ENCODE measurements around the gene VAMP2.

The VAMP2 gene, protein sequence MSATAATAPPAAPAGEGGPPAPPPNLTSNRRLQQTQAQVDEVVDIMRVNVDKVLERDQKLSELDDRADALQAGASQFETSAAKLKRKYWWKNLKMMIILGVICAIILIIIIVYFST

DNA sequence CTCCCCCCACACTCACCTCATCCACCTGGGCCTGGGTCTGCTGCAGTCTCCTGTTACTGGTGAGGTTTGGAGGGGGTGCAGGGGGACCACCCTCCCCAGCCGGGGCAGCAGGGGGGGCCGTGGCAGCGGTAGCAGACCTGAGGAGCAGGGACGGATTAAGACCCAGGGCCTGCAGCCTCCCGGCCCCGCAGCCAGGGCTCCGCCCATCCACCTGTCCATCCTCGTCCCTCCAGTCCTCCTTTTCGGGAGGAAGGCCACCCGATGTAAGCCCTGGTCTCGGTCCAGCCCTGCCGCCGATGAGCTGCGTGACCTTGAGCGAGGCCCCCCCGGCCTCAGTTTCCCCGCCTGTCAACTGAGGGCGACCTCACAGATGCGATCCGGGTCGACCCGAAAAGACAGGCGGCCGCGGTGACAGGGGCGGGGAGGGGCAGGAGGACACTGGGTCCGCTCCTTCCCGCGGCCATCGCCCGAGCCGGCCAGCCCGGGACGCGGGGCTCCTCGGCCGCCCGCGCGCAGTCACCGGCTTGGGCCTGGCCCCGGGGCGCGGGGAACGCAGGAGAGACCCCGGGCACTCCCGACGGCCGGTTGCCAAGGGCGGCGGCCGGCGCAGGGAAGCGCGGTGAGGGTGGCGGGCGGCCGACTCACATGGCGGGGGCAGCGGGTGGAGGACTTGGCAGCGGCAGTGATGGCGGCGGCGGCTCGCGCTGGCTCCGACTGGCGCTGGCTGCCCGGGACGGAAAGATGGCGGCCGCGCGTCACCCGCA lies at the start of gene VAMP2:
VAMP2 (minus strand) TSS at position 716 of the 764 bp plus-strand sequence; CDS start at position 647, 69 bp downstream.
- TF ChIP-seq ZNF274 (IDR thresholded peaks at IDR 0.05; ENCODE audit: low read depth, low read length), result no peak
- peak within 1 kb of the TSS; percentile 95 for H3K4me3 ChIP-seq (ENCODE audit: low read length)

DNA sequence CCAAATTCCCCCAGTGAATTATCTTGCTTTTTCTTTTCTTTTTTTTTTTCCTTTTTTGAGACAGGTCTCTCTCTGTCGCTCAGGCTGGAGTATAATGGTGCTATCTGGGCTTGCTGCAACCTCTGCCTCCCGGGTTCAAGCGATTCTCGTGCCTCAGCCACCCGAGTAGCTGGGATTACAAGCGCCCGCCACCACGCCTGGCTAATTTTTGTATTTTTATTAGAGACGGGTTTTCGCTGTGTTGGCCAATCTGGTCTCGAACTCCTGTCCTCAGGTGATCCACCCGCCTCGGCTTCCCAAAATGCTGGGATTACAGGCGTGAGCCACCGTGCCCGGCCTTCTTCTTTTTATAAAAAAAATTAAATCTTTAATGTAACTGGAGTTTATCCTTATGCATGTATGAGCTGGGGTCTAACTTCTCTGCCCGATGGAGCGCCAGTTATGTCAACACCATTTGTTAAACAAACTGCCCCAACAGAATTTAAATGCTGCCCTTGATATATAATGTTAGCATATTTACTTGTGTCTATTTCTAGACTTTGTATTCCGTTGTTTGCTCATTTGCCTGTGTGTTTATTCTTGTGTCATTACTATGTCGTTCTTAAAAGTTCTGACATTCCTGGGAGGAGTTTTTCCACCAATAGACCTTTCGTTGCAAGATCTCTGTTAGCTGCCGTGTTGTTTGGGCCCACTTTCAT lies 48.2 kb upstream of the VAMP2 start:
- no peak for TF ChIP-seq ZNF274 (IDR thresholded peaks at IDR 0.05; ENCODE audit: low read depth, low read length)
- peak overlapping the region; percentile 77; the same call in 1 of the 2 replicates for H3K4me3 ChIP-seq (ENCODE audit: low read length)

DNA sequence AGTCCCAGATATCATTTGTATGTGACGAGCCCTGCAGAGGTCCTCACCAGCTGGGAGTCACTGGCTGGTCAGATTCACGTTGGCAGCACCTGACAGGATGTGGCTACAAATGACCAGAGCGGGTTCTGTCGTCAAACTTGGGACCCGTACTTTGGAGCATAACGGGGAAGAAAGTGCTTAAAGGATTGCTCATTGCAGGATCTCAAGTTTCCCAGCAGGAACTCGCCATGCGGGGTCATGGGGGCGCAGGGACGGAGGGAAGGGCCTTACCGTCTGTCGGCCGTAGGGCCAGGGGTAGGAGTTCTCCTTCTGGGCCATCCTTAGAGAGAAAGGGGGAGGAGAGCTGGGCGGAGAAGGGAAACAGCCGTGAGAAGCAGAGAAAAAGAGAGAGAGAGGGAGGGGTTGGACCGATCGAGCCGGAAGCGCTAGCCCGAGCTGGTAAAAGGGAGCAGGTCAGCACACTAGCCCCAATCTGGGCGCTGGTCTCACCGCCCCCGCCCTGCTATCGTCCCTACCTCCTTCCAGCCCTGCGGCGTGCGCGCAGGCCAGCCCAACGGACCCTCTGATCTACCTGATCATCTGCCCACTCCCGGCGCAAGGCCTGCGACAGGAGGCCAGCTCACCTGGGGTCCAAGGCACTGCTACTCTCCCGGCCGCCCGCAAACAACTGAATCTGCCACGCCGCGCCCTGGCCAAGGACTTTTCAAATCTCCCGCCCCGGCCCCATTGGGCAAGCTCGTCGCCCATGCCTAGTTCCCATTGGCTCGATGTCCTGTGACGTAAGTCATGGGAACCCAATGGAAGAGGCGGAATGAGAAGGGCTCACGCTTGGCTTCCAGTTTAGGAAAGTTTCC lies 47.4 kb upstream of the VAMP2 start, which contains the start of gene AURKB:
AURKB (minus strand) TSS at position 669 of the 854 bp plus-strand sequence; CDS start at position 318, 351 bp downstream.
- no peak for TF ChIP-seq ZNF274 (IDR thresholded peaks at IDR 0.05; ENCODE audit: low read depth, low read length)
- peak within 1 kb of the TSS; percentile 77 for H3K4me3 ChIP-seq (ENCODE audit: low read length)

DNA sequence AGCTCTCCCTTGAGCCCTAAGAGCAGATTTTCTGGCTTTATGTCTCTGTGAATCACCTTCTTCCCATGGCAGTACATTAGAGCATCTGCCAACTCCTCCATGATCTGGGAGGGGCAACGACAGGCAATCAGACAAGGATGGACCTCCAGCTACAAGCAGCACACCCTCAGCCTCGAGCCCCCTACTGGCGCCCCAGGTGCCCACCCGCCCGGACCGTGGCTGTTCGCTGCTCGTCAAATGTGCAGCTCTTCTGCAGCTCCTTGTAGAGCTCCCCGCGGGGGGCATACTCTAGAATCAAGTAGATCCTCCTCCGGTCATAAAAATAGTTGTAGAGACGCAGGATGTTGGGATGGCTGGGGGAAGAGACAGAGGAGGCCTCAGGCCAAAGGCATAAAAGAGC lies 43.8 kb upstream of the VAMP2 start:
- TF ChIP-seq ZNF274 (IDR thresholded peaks at IDR 0.05; ENCODE audit: low read depth, low read length), result no peak

DNA sequence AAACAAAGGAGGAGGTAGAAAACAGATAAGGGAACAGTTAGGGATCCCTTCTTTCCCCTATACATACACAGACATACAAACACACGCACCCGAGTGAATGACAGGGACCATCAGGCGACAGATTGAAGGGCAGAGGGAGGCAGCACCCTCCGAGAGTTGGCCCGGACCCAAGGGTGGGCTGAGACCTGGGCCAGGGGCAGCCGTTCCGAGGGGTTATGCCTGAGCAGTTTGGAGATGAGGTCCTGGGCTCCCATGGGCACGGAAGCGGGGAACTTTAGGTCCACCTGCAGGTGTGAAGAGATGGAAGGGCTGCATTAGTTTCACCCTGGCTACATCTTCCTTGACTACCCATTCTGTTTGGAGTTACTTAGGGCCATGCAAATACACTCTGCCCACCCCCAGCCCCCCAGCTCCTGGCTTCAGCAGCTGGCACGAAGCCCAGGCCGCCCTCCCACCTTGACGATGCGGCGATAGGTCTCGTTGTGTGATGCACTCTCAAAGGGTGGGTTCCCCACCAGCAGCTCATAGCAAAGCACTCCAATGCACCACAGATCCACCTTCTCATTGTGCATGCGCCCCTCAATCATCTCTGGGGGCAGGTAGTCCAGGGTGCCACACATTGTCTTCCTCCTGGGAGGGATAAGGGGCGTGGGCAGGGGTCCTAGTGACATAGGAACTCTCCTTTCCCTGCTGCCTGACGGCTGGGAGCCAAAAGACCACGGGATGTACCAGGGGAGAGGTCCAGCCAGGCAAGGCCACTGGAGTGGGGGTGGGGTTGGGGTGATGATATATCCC lies 42.2 kb upstream of the VAMP2 start:
- TF ChIP-seq ZNF274 (IDR thresholded peaks at IDR 0.05; ENCODE audit: low read depth, low read length), result no peak
- no peak overlapping the region for H3K4me3 ChIP-seq (ENCODE audit: low read length)

More for the DNA sequence above, 43.8 kb upstream of the VAMP2 start:
- H3K4me3 ChIP-seq (ENCODE audit: low read length), result no peak overlapping the region

DNA sequence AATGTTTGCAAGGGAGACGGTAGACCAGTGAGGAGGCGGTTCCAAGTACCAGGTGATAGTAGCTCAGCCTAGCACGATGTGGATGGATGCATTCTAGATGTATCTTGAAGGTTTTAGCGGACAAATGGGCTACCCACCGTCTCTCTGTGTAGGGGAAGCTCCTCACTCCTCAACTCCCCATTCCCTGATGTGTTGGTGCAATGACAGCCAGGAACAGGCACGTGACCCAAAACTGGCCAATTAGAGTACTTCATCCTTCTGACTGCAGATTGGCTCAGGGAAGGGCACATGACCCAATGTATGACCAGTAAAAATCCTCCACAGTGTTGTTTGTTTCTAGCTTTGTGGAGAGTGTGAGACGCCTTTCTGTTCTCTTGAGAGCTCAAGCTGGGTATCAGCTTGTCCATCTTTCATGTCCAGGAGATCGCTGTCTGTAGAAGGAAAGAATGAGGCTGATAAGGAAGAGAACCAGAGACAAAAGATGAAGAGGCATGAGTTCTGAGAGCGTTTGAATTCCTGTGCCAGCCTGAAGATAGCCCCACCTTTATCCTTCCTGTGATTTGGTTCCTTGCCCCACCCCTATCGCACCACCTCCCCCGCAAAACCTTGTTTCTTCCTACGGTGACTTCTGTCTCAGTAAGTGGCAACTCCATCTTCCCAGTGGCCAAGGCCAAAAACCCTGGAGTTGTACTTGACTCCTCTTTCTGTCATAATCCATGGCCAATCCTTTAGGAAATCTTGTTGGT lies 29.5 kb upstream of the VAMP2 start:
- no peak for TF ChIP-seq ZNF274 (IDR thresholded peaks at IDR 0.05; ENCODE audit: low read depth, low read length)
- peak overlapping the region; percentile 79 for H3K4me3 ChIP-seq (ENCODE audit: low read length)

DNA sequence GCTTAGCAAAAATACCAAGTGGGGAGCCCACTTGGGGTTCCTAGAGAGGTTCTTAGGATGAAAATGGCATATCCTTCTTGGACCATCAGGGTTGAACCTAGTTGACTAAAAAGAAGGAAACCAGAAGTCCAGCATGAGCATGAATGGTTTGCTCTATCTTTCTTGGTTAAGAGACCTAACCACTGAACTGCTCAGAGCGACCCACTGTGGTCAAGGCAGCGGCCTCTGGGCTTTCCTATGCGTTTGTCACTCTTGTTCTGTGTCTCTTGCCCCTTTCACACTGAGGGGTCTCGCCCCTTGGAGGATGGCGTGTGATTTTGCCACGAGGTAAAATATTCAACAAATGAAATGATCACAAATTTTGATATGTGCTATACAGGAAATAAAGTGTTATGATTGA lies 27.8 kb upstream of the VAMP2 start:
- peak overlapping the region; percentile 37; the same call in 1 of the 2 replicates for H3K4me3 ChIP-seq (ENCODE audit: low read length)
- no peak for TF ChIP-seq ZNF274 (IDR thresholded peaks at IDR 0.05; ENCODE audit: low read depth, low read length)

DNA sequence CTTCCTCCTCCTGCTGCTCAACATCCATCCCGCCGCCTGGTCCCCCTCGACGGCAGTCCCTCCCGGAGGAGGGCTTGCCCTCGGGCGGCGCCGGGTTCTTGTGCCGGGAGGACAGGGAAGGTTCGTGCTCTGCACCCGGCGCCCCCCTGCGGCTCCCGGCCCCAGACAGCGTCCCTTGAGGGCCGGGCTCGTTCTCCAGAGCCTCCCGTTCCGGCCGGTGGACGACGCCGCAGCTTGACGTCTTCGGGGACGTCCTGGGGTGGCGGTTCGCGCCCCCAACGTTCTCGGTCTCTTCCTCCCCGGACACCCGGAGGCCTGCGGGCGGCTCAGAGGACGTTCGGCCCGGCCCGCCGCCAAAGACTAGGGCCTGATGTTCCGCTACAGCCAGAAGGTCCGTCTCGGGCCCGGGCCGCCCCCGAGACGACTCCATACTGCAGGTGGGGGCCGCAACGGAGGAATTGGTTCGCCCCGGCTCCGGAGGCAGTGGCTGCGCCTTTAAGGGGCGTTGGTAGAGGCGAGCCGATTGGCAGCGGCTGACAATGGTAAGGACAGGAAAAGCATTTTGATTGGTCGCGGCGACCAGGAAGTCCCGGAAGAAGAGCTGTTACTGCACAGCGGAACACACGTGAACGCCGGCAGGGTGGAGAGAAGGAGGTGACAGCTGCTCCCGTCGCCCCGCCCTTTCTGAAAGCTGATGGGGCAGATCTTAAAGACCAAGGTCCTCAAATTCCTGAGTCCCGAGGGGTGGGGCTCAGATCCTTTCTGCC lies 27.1 kb upstream of the VAMP2 start, which contains the start of gene BORCS6:
BORCS6 (minus strand) TSS at position 470 of the 767 bp plus-strand sequence; CDS start at position 430, 40 bp downstream.
- peak within 1 kb of the TSS; percentile 80 for H3K4me3 ChIP-seq (ENCODE audit: low read length)
- TF ChIP-seq ZNF274 (IDR thresholded peaks at IDR 0.05; ENCODE audit: low read depth, low read length), result no peak

DNA sequence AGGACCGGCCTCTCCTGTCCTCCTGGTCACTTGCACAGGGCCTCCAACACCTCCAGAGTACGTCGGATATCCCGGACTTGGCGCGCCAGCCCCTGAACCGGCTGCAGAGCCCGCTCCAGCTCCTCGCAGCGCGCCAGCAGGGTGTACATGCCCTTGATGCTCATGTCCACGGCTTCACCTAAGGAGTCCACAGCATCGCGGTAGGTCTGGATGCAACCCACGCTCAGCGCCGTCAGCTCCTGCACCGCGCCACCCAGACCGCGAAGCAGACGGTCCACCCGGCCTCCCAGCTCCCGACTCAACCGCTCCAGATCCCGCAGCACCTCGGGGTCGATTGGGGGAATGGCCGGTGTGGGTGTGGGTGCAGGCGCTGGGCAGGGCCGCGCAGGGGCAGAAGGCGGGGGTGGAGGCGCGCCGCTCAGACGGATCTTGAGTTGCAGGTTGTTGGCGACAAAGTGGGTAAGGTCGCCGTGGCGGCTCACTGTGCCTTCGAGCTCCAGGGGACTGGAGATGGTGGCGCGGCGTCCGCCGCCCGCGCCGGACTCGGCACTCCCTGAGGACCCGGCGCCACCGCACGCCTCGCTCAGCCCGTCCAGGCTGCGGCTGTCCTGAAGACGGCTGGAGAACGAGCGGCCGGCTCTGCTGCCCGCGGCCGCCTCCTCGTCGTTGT lies 26.4 kb upstream of the VAMP2 start:
- TF ChIP-seq ZNF274 (IDR thresholded peaks at IDR 0.05; ENCODE audit: low read depth, low read length), result no peak
- H3K4me3 ChIP-seq (ENCODE audit: low read length), result peak overlapping the region; percentile 80

DNA sequence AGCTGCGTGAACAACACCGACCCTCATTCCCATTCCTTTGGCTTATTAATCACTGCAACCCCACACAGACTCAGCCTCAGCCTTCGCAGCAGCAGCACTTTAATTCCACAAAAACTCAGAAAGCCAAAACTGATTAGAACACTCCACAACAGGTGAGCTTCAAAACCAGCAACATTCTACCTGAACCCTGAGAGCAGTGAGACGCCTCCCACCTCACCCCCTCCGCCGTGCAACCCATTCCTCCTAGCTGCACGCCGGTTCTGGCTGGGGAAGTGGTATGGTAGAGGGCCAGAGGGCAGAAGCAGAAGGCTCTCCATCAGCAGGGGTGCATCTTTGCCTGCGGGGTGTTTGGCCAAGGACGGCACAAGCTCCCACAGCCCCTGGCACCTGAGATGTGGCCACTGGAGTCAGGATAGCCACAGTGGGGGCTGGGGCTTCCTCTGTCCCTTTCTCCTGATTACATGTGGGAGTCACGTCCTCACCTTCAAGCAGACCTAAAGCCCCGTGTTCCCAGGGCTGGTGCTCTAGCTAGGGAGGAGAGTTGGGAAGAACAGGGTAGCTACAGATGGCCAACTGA lies 25.6 kb upstream of the VAMP2 start:
- H3K4me3 ChIP-seq (ENCODE audit: low read length), result peak overlapping the region; percentile 80; the same call in 1 of the 2 replicates

More for the DNA sequence above, 25.6 kb upstream of the VAMP2 start:
- no peak for TF ChIP-seq ZNF274 (IDR thresholded peaks at IDR 0.05; ENCODE audit: low read depth, low read length)

Measured in GM08714 (cell line).